Astrocyte of the cerebellum (primary cell): ENCODE results near the gene MINDY4.
A peak's percentile ranks its signal among the peaks of the same experiment; 100 is the strongest.

Experiments used
- DNase-seq: peaks from one replicate; pipeline ENCODE4 v3.0.0-alpha.2; 2011; ENCODE audit warnings: low read depth
- H3K4me3 ChIP-seq: 2 replicates; pipeline ENCODE4 v1.5.1; 2011; ENCODE audit warnings: mild to moderate bottlenecking, low read depth, low read length, moderate library complexity
- in situ Hi-C: cut with HindIII; loops from 2 replicates; pipeline ENCODE4 v1.10.0; 2017; ENCODE audit warnings: low sequenced_read_pairs
- TF ChIP-seq, protein P1 (sequence below): IDR thresholded peaks from 2 replicates; pipeline ENCODE4 v1.5.1; 2012; ENCODE audit warnings: low read length, low read depth, moderate library complexity, mild to moderate bottlenecking; ENCODE audit errors: missing control alignments

The MINDY4 gene

DNA sequence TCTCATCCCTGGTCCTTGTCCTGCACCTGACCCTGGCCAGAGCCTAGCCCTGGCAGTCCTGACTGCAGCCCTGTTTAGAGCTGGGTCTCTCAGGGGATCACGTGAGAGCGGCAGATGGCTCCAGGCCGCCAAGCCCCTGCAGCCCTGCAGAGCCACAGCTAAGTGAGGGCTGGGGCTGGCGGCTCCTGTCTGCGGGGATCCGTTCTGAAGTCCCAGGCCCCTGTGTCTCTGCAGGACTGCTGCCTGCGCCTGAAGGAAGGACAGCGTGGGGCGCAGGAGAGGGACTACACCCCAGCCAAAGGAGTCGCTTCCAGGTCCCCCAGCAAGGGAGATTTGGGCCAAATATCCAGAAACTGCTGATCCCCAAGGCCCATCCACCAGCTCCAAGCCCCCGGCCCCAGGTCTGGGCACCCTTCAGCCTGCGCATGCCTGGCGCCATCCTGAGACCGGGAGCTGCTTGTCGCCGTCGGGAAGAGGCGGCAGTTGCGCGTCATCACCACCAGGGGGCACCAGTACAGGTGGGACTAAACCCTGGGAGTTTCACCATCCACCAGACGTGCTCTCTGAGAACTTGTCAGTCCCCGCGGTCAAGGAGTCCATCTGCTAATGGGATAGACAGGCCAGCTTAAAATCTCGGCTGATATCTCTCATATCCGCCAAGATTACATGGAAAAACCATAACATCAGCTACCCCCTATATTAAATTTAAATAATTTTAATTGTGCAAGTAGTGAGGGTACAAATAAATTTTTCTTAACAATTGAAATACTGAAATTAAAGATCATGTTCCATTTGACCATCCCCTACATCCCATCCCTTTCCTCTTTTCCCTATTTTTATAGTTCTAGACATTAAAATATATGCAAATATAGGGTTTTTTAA lies 167.5 kb downstream of the MINDY4 start:
- TF ChIP-seq, protein P1, sequence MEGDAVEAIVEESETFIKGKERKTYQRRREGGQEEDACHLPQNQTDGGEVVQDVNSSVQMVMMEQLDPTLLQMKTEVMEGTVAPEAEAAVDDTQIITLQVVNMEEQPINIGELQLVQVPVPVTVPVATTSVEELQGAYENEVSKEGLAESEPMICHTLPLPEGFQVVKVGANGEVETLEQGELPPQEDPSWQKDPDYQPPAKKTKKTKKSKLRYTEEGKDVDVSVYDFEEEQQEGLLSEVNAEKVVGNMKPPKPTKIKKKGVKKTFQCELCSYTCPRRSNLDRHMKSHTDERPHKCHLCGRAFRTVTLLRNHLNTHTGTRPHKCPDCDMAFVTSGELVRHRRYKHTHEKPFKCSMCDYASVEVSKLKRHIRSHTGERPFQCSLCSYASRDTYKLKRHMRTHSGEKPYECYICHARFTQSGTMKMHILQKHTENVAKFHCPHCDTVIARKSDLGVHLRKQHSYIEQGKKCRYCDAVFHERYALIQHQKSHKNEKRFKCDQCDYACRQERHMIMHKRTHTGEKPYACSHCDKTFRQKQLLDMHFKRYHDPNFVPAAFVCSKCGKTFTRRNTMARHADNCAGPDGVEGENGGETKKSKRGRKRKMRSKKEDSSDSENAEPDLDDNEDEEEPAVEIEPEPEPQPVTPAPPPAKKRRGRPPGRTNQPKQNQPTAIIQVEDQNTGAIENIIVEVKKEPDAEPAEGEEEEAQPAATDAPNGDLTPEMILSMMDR = peak; percentile 98
- H3K4me3 ChIP-seq = peak overlapping the region; percentile 10
- DNase-seq = peak; percentile 38
- in situ Hi-C loops = no loop called here

GRCh38 chr7:30941582-30942323 lies 170.5 kb downstream of the MINDY4 start:
- TF ChIP-seq, protein P1 = no peak
- no peak for DNase-seq
- in situ Hi-C loops = no loop called here

More at GRCh38 chr7:30941582-30942323, 170.5 kb downstream of the MINDY4 start:
- no peak overlapping the region for H3K4me3 ChIP-seq
